ENCODE measurements around the gene LRRC34.

Gene LRRC34

GRCh38 chr3:169813278-169813677, 574 bp upstream of the LRRC34 start:
- DNase-seq: no peak

DNA sequence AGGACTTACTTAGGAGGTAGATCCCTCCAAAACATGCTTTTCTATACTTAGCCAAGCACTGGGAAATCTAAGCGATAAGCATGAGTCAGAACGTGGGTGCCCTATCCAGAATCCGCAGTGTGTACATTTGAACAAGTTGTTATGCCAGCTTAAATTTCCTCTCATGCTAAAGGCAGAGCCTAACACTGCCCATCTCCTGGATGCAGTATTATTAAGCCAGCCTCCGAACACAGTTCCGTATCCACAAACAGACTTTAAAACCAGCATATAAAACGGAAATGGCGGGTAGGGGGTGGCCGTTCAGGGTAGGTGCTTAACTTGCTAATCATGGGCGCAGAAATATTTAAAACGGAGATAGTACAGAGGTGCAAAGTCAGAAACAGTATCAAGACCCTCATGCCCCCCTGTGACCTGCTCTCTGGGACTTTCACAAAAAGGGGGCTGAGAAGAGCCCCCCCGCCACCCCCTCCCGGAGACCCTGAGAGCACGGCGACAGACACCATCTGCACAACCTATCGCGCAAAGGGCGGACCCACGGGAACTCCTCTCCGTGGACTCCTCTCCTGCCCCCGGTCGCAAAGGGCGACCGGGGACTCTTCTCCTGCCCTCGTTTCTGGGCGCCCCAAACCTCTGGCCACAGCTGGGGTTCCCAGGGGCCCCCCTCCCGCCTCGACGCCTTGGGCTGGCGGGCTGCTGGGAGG, 923 bp downstream of the LRRC34 start:
- DNase-seq: peak in 1 of 2 donors; percentile 60

GRCh38 chr3:169809230-169809795, 3.4 kb downstream of the LRRC34 start:
- no peak for DNase-seq

DNA sequence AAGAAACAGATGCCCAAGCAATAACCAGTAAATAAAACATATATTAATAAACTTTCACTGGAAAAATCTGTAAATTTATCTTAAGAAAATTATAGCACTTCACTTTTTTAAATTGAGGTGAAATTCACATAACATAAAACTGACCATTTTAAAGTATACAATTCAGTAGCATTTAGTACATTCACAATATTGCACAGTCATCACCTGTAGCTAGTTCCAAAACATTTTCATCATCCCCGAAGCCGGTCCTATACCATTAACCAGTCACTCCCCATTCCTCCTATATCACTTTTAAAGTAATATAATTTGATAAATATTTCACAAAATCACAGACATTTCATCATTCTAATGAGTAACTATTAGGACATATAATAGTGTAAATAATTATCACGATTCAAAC, 8.0 kb downstream of the LRRC34 start:
- no peak for DNase-seq

GRCh38 chr3:169792359-169792758, 20.3 kb downstream of the LRRC34 start:
- DNase-seq: no peak

GRCh38 chr3:169790687-169791429, 21.8 kb downstream of the LRRC34 start:
- no peak for DNase-seq

DNA sequence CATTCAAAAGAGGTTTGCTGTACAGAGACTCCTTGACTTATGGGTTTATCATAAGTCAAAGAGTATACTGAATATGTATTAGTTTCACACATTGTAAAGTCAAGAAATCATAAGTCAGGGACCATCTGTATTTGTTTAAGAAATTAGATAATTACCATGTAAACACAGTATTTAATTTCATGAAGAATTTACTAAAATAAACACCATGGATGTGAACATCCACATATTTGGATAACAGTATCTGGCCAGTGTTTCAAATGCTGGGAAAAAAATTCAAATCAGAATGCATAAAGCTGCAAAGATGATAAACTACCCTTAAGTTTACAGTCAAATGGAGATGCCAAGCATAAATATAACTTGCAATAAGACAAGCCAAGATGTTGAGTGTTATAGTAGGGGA, 22.5 kb downstream of the LRRC34 start:
- DNase-seq: no peak

DNA sequence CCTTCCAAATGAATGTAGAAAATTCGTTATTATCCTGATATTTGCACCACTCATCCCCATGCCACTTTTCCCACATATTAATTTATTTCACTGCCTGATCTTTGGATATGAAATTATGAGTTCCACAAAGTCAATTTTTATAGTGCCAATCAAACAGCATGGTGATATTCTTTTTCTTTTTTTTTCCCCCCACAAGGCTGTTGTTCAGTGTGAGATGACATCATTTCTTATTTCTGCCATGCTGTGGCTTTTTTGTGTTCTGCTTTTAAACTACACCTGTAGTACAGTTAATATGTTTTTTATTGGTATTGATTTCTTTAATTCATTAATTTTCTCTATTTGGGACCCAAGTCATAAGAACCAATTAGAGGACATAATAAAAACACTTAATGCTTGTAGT, 24.9 kb downstream of the LRRC34 start:
- no peak for DNase-seq

DNA sequence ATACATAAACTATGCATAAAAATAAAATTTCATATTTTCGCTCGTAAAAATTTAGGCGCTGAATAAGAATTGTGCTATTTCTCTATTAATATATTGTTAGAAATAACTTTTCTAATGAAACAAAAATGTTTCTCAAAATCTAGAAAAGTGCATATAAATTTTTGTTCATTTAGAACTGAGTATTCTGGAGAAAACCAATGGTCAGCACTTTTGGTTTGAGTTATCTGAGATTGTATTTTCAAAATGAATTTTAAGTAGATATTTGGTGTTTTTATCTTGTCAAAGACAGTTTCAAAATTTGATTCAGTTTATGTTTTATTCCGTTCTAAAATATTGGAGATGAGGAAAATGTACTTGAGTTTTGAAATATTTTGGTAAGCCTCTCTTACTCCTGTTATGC, 25.6 kb downstream of the LRRC34 start:
- no peak for DNase-seq

- no peak for DNase-seq
These were observed 31.4 kb downstream of the LRRC34 start for GRCh38 chr3:169781209-169781855.

DNA sequence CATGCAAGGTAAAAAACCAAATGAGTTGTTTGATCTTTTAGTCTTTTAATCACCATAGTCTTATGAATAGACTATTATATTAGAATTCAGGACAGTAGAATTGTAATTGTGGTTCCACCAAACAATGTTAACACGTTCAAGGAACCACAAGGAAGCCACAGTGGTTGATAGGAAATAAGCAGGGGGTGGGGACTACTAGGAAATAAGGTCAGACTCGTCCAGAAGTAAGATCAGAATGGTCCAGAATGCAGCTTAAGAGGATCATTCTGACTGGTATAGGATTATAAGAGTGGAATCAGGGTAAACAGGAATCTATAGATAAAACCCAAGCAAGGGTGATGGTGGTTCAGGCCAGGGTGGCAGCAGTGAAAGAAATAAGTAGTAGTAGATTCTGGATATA, 32.0 kb downstream of the LRRC34 start:
- DNase-seq: no peak

DNA sequence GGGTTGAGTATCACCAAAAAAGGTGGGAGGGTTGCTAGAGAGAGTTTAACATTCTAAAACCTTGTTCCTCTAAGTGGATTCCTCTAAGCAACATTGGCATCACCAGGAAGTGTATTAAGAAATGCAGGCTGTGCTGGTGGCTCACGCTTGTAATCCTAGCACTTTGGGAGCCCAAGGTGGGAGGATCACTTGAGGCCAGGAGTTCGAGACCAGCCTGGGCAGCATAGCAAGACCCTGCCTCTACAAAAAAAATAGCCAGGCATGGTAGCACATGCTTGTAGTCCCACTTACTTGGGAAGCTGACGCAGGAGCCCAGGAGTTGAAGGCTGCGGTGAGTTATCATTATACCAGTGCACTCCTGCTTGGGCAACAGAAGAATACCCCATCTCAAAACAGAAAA, 34.9 kb downstream of the LRRC34 start:
- DNase-seq: no peak

GRCh38 chr3:169774186-169774585, 38.5 kb downstream of the LRRC34 start:
- no peak for DNase-seq

GRCh38 chr3:169772897-169773816, 39.5 kb downstream of the LRRC34 start, which contains the start of gene MYNN:
TSS of gene MYNN (plus strand) at chr3:169773396. CDS start at chr3:169774296, 900 bp downstream.
- DNase-seq: peak; percentile 86 to 92

- DNase-seq: peak in 1 of 2 donors; percentile 38
These were observed 40.3 kb downstream of the LRRC34 start for GRCh38 chr3:169772305-169772896.

DNA sequence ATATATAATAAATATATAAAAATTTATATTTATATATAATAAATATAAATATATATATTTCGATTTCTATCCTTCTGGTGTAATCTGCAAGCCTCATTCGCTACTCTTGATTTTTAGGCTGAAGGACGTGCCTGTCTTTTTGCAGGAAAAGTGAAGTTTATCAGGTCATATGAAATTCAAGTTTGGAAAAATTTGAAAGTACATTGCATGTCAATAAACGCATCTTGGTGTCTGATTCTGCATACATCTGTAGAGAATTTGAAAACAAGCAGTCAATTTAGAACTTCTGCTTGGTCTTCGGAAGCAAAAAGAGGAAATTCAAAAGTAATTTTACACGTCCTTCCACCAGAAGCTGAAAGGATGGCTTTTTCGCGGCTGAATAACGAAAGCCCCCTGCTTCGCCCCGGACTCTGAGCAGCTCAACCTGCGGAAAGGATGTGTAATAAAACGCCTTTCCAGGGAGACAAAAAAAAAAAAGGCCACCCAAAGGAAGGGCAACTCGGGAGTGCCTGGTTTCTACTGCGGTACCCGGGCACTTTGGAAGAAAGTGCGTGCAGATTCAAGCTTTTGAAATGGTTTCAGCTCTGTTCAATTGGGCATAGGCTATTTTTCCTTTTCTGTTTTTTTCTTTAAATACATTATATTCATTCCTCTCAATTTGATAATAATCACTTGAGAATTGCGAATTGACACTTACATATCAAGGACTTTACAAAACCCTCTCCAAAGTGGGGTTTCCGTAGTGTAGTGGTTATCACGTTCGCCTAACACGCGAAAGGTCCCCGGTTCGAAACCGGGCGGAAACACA, 41.0 kb downstream of the LRRC34 start:
- DNase-seq: peak; percentile 32 to 63

- peak; percentile 32 to 34 for DNase-seq
These were observed 43.2 kb downstream of the LRRC34 start, which contains the start of gene ACTRT3 for GRCh38 chr3:169769287-169770181. TSS of gene ACTRT3 (minus strand) at chr3:169769561. CDS start at chr3:169769520, 41 bp downstream.

GRCh38 chr3:169764882-169765612, 47.7 kb downstream of the LRRC34 start, which contains the start of gene TERC:
TSS of gene TERC (minus strand) at chr3:169765060.
- peak; percentile 73 to 74 for DNase-seq

DNA sequence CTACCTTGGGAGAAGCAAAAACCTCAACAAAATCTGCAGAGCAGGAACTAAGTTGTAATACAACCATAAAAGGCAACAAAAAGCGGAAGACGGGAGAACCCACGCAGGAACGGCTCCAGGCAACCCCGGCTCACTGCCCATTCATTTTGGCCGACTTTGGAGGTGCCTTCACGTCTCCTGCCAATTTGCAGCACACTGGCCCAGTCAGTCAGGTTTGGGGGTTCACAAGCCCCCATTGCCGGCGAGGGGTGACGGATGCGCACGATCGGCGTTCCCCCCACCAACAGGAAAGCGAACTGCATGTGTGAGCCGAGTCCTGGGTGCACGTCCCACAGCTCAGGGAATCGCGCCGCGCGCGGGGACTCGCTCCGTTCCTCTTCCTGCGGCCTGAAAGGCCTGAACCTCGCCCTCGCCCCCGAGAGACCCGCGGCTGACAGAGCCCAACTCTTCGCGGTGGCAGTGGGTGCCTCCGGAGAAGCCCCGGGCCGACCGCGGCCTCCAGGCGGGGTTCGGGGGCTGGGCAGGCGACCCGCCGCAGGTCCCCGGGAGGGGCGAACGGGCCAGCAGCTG, 48.3 kb downstream of the LRRC34 start:
- peak; percentile 74 to 78 for DNase-seq

Data from bone marrow (tissue), 2 donors.